H9 (cell line): ENCODE results near the gene DPP10. TPM values are rescaled to one million over a fixed set of nuclear protein-coding genes. Genes with fewer than 3 reads are reported as not detected.

Experiments
- DNase-seq: peaks from one replicate; pipeline ENCODE4 v3.0.0-alpha.2; 2017
- H2AFZ ChIP-seq: one replicate; pipeline ENCODE4 v1.6.1; 2013; ENCODE audit warnings: mild to moderate bottlenecking, low read length, control low read depth, moderate library complexity
- H2AK5ac ChIP-seq: 2 replicates; pipeline ENCODE4 v1.6.1; 2013; ENCODE audit warnings: low read length, control low read depth, mixed read lengths; ENCODE audit not compliant: insufficient read length
- H2BK120ac ChIP-seq: one replicate; pipeline ENCODE4 v1.6.1; 2013; ENCODE audit warnings: low read depth, mild to moderate bottlenecking, low read length, control low read depth, inconsistent platforms; ENCODE audit not compliant: poor library complexity, severe bottlenecking
- H2BK12ac ChIP-seq: 2 replicates; pipeline ENCODE4 v1.6.1; 2013; ENCODE audit warnings: low read length, control low read depth, mixed read lengths, low read depth; ENCODE audit not compliant: insufficient read length
- H2BK15ac ChIP-seq: 2 replicates; pipeline ENCODE4 v1.6.1; 2013; ENCODE audit warnings: low read depth, low read length, control low read depth
- H2BK20ac ChIP-seq: one replicate; pipeline ENCODE4 v1.6.1; 2013; ENCODE audit warnings: low read depth, mild to moderate bottlenecking, low read length, control low read depth, inconsistent platforms; ENCODE audit not compliant: poor library complexity, severe bottlenecking
- H2BK5ac ChIP-seq: 2 replicates; pipeline ENCODE4 v1.6.1; 2013; ENCODE audit warnings: low read length, control low read depth, mixed read lengths; ENCODE audit not compliant: insufficient read length
- H3K14ac ChIP-seq: 2 replicates; pipeline ENCODE4 v1.6.1; 2013; ENCODE audit warnings: low read length, control low read depth; ENCODE audit not compliant: insufficient read depth
- H3K18ac ChIP-seq: 2 replicates; pipeline ENCODE4 v1.6.1; 2013; ENCODE audit warnings: low read depth, mild to moderate bottlenecking, mixed read lengths, low read length, control low read depth; ENCODE audit not compliant: insufficient read length
- H3K23ac ChIP-seq: 2 replicates; pipeline ENCODE4 v1.6.1; 2013; ENCODE audit warnings: low read length, control low read depth, mixed read lengths, low read depth; ENCODE audit not compliant: insufficient read length
- H3K23me2 ChIP-seq: 2 replicates; pipeline ENCODE4 v1.6.1; 2013; ENCODE audit warnings: low read depth, mild to moderate bottlenecking, mixed read lengths, low read length, control low read depth; ENCODE audit not compliant: insufficient read length, poor library complexity, severe bottlenecking
- H3K27ac ChIP-seq: 2 replicates; pipeline ENCODE4 v1.5.1; 2013; ENCODE audit warnings: low read length, control low read depth, mixed read lengths, low read depth; ENCODE audit not compliant: insufficient read length
- H3K27me3 ChIP-seq: 2 replicates; pipeline ENCODE4 v1.6.1; 2013; ENCODE audit warnings: low read length, control low read depth, inconsistent platforms; ENCODE audit not compliant: insufficient read depth
- H3K4ac ChIP-seq: 2 replicates; pipeline ENCODE4 v1.6.1; 2013; ENCODE audit warnings: low read depth, mild to moderate bottlenecking, control low read depth, inconsistent platforms, low read length, moderate library complexity
- H3K4me1 ChIP-seq: 2 replicates; pipeline ENCODE4 v1.6.1; 2013; ENCODE audit warnings: low read length, control low read depth, inconsistent platforms; ENCODE audit not compliant: insufficient read depth
- H3K4me2 ChIP-seq: 2 replicates; pipeline ENCODE4 v1.6.1; 2013; ENCODE audit warnings: low read length, control low read depth, mixed read lengths; ENCODE audit not compliant: insufficient read length, insufficient read depth
- H3K56ac ChIP-seq: 2 replicates; pipeline ENCODE4 v1.6.1; 2013; ENCODE audit warnings: low read depth, mild to moderate bottlenecking, mixed read lengths, low read length, control low read depth; ENCODE audit not compliant: insufficient read length
- H3K79me1 ChIP-seq: 2 replicates; pipeline ENCODE4 v1.6.1; 2013; ENCODE audit warnings: low read depth, mild to moderate bottlenecking, moderate library complexity, low read length, control low read depth, inconsistent platforms; ENCODE audit not compliant: insufficient read depth, poor library complexity, severe bottlenecking
- H3K79me2 ChIP-seq: 2 replicates; pipeline ENCODE4 v1.6.1; 2013; ENCODE audit warnings: low read length, control low read depth, inconsistent platforms; ENCODE audit not compliant: insufficient read depth
- H3K9ac ChIP-seq: 2 replicates; pipeline ENCODE4 v1.6.1; 2013; ENCODE audit warnings: low read length, control low read depth, mixed read lengths; ENCODE audit not compliant: insufficient read length; ENCODE audit errors: extremely low read depth
- H3K9me3 ChIP-seq: one replicate; pipeline ENCODE4 v1.6.1; 2013; ENCODE audit warnings: low read depth, low read length, inconsistent platforms; ENCODE audit not compliant: control insufficient read depth
- H3T11ph ChIP-seq: one replicate; pipeline ENCODE4 v1.6.1; 2013; ENCODE audit warnings: mild to moderate bottlenecking, low read length, control low read depth, inconsistent platforms
- H4K20me1 ChIP-seq: one replicate; pipeline ENCODE4 v1.6.1; 2013; ENCODE audit not compliant: control insufficient read depth, insufficient read length, insufficient read depth
- H4K5ac ChIP-seq: 2 replicates; pipeline ENCODE4 v1.6.1; 2013; ENCODE audit warnings: low read depth, mild to moderate bottlenecking, mixed read lengths, low read length, control low read depth; ENCODE audit not compliant: insufficient read length
- H4K8ac ChIP-seq: replicated peaks from 2 replicates; pipeline ENCODE4 v1.6.1; 2013; ENCODE audit warnings: low read length, control low read depth, mixed read lengths, low read depth; ENCODE audit not compliant: insufficient read length
- H4K91ac ChIP-seq: 2 replicates; pipeline ENCODE4 v1.6.1; 2013; ENCODE audit warnings: low read depth, mild to moderate bottlenecking, moderate library complexity, mixed read lengths, low read length, control low read depth; ENCODE audit not compliant: insufficient read length
- H3K27ac Mint-ChIP-seq, 3 experiments: 2 replicates in 2 of 3; 3 replicates in 1 of 3; pipeline ENCODE4 v1.8.0; 2020 to 2021; ENCODE audit warnings: mixed read lengths in 3 of 3, mild to moderate bottlenecking in 1 of 3, moderate library complexity in 1 of 3
- H3K27me3 Mint-ChIP-seq: 2 replicates; pipeline ENCODE4 v1.8.0; 2021; ENCODE audit warnings: low read depth, mild to moderate bottlenecking, moderate library complexity, mixed read lengths
- H3K36me3 Mint-ChIP-seq, 3 experiments: 2 replicates in 2 of 3; 3 replicates in 1 of 3; pipeline ENCODE4 v1.8.0; 2020 to 2021; ENCODE audit warnings: low read depth in 3 of 3, mixed read lengths in 3 of 3; ENCODE audit not compliant: insufficient read depth in 1 of 3
- H3K4me1 Mint-ChIP-seq, 2 experiments: 2 replicates each; pipeline ENCODE4 v1.8.0; 2020; ENCODE audit warnings: mixed read lengths in 2 of 2
- H3K4me3 Mint-ChIP-seq, 2 experiments: 2 replicates in 1 of 2; 3 replicates in 1 of 2; pipeline ENCODE4 v1.8.0; 2020 to 2021; ENCODE audit warnings: mild to moderate bottlenecking in 2 of 2, mixed read lengths in 2 of 2, moderate library complexity in 1 of 2
- H3K9me3 Mint-ChIP-seq, 2 experiments: 2 replicates in 1 of 2; 3 replicates in 1 of 2; pipeline ENCODE4 v1.8.0; 2020; ENCODE audit warnings: mild to moderate bottlenecking in 2 of 2, mixed read lengths in 2 of 2, moderate library complexity in 1 of 2
- WGBS: extraction: QIAGEN DNeasy Blood & Tissue Kit; methylation state at CpG from one replicate; pipeline ENCODE4 v1.1.7; 2013; ENCODE audit warnings: missing lambda C conversion rate, low lambda C conversion rate, mixed read lengths; ENCODE audit not compliant: insufficient read length; ENCODE audit errors: extremely low coverage; 5-methylcytosine and 5-hydroxymethylcytosine counted together
- total RNA-seq: library from RNA; stranded (reverse); gene quantifications from 2 replicates; pipeline ENCODE4 v1.2.1, GENCODE V29; 2021
- TF ChIP-seq, protein P1 (sequence below): fragments of 200-600 bp; sonication (generic); conservative IDR thresholded peaks from 3 replicates; pipeline ENCODE4 v1.8.0; 2021; ENCODE audit warnings: antibody characterized with exemption, mild to moderate bottlenecking

The DPP10 gene
- total RNA-seq, 1 experiment from 2014 or later, result 11.3 TPM

DNA sequence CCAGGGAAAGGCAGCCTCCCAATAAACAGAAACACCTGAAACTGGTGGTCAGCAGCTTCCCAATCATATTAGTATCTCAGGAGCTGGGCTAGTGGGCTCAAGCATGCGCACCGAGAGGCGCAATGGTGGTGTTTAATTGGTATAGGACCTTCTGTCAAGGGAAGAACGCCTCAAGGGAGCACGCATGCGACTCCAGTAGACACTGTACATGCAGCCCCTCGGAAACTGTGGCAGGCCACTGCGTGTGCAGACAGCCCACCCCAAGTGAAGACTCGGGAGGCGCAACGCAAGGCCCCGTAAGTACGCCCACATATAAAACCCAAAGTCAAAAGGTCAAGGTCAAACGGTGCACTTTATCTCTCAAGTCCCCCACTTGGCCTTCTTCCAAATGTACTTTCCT is 1405.8 kb downstream of the DPP10 start:
- Histone ChIP-seq H3T11ph (no peak overlapping the region), H3K23ac (no peak overlapping the region), H2BK12ac (no peak overlapping the region), H3K27ac (no peak overlapping the region), H2AK5ac (no peak overlapping the region), H2BK15ac (no peak overlapping the region), H3K9ac (no peak overlapping the region), H3K14ac (no peak overlapping the region), H3K56ac (no peak overlapping the region), H3K9me3 (no peaks in the 10 kb centered on the region), H3K79me2 (no peaks in the 10 kb centered on the region), H3K18ac (no peak overlapping the region), H3K4me2 (no peak overlapping the region), H3K4me1 (no peaks in the 10 kb centered on the region), H2BK5ac (no peak overlapping the region), H3K23me2 (no peaks in the 10 kb centered on the region), H2BK120ac (no peak overlapping the region), H3K27me3 (no peaks in the 10 kb centered on the region), H4K20me1 (no peaks in the 10 kb centered on the region), H3K79me1 (no peaks in the 10 kb centered on the region), H4K8ac (no peak overlapping the region), H2AFZ (no peak overlapping the region), H4K5ac (no peak overlapping the region), H4K91ac (no peak overlapping the region), H2BK20ac (no peak overlapping the region), H3K4ac (no peak overlapping the region)
- WGBS, result no CpG with 5 or more reads among the region's 14 CpGs
- Mint-ChIP-seq H3K9me3 (no peaks in the 10 kb centered on the region), H3K36me3 (no peaks in the 10 kb centered on the region), H3K4me1 (peaks cover 0 to 6% of the 10 kb centered on the region in 2 experiments; a peak in 2 of 4 replicates), H3K27me3 (no peaks in the 10 kb centered on the region; the same call in 1 of the 2 replicates), H3K4me3 (no peak overlapping the region), H3K27ac (no peak overlapping the region; a peak in 1 of 7 replicates)
- DNase-seq, result no peak
- TF ChIP-seq, protein P1, sequence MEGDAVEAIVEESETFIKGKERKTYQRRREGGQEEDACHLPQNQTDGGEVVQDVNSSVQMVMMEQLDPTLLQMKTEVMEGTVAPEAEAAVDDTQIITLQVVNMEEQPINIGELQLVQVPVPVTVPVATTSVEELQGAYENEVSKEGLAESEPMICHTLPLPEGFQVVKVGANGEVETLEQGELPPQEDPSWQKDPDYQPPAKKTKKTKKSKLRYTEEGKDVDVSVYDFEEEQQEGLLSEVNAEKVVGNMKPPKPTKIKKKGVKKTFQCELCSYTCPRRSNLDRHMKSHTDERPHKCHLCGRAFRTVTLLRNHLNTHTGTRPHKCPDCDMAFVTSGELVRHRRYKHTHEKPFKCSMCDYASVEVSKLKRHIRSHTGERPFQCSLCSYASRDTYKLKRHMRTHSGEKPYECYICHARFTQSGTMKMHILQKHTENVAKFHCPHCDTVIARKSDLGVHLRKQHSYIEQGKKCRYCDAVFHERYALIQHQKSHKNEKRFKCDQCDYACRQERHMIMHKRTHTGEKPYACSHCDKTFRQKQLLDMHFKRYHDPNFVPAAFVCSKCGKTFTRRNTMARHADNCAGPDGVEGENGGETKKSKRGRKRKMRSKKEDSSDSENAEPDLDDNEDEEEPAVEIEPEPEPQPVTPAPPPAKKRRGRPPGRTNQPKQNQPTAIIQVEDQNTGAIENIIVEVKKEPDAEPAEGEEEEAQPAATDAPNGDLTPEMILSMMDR, result no peak
